ENCODE results near the gene CAMK4.
"Not testable (repeated sequence)": the region's sequence is repeated elsewhere in the genome, so short reads cannot be mapped to it uniquely, and the experiment has no call there.

The CAMK4 gene

GRCh38 chr5:111229871-111230810, 6.0 kb downstream of the CAMK4 start:
- no peak for DNase-seq

DNA sequence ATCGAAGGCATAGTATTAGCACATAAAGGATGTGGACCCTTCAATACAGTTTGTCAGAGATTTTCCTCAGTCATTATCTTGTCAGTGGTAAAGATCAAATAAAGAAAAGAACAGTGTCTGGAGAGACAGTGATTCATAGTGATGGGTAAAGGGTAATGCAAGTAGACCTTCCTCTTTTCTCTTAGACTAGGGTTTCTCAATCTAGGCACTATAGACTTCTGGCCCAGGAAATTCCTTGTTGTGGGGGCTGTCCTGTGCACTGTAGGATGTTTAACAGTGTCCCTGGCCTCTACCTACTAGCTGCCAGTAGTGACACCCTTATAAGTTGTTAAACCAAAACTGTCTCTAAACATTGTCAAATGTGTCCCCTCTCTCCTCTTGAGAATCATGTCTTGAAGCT, 6.9 kb downstream of the CAMK4 start:
- no peak for DNase-seq

DNA sequence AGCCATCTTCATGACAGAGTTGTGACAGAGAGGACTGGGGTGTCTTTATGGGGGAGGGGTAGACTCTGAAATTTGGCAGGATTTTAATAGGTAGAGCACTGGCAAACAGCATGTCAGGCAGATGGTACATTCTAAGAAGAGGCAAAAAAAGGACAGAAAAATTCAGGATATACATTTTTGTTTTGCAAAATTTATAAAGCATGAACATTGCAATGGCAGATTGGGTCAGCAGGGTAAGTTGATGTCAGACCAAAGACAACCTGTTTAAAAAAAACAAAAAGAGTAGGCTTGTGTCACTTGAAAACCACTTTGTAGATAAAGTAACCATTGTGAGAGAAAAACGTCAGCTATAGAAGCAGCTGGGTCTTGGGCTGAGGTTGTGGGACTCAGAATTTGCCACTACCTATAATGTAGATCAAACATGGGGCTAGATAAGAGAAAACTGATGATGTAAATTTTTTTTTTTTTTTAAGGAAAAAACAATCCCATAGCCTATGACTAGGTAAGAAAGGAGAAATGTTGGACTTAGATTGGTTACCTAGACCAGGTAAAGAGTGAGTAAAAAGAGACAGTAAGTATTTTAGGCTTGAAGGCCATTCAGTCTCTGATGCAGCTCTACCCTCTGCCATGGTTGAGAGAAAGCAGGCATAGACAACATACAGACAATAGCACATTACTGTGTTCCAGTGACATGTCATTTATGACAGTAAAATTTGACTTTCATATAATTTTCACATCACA, 8.3 kb downstream of the CAMK4 start:
- DNase-seq: no peak

DNA sequence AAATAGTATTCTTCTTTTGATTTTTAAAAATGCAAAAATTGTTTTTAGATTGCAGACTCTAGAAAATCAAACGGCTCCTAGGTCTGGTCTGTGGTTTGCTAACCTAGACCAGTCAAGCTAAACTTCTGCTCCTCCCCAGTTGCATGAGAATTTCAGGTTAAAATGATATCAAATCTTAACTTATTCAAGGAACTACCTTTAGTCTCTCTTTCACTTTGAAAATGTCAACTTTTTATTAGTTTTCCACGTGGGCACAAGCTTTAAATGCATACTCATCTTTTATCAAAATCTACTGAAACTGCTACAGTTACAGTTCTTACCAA, 8.8 kb downstream of the CAMK4 start:
- DNase-seq: no peak

DNA sequence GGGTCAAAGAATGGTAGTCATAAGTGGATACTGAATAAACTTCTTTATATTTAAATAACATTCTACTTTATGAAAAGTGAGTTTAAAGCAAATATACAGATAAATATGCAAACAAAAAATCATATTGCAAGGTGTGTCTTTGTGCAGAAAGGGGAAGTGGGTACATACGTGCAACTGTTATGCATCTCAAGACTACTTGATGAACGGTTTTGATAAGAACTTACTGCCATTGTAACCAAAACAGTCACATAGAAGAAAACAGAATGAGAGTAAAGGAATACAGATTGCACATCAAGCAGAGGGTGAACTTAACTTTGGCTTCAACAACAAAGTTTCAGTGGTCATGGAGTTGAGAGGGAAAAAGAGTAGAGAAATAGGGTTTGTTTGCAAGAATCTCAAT, 9.9 kb downstream of the CAMK4 start:
- DNase-seq: no peak

GRCh38 chr5:111235635-111236034, 11.5 kb downstream of the CAMK4 start:
- no peak for DNase-seq

GRCh38 chr5:111236348-111236747, 12.2 kb downstream of the CAMK4 start:
- no peak for DNase-seq

- DNase-seq: no peak
Measured at GRCh38 chr5:111236995-111237394, 12.8 kb downstream of the CAMK4 start.

GRCh38 chr5:111237470-111237869, 13.3 kb downstream of the CAMK4 start:
- no peak for DNase-seq

DNA sequence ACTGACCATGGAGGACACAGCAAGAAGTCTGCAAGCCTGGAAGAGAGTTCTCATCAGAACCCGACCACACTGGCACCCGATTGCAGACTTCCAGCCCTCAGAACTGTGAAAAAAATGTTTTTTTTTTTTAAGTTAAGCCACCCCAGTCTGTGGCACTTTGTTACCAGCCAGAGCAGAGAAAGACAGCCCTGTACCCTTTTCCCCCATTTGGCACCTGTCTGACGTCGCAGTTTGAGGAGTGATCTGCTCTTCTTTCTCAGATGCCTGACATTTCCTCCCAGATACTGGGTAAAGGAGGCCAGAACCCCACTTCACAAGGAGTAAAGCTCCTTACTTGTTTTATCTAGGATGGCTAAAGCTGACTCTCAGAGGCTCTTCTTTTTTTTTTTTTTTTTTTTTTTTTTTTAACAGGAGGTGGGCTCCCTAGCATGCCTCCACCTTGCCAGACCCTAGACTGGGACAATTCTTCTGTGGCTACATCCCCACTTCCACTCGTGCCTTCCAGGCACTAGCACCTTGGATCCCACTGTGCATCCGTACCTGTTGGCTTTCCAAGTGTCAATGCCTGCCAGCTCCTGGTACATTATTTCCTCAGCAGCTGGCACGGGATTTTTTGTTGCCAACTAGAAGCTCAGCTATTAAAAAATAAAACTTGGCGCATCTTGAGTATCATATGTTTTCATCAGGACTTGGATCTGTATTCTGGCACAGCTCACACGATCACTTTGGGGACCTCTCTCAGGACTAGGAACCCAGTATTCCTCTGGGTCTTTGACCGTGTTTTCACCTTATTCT, 14.4 kb downstream of the CAMK4 start:
- DNase-seq: no peak

GRCh38 chr5:111241696-111242095, 17.5 kb downstream of the CAMK4 start:
- no peak for DNase-seq

GRCh38 chr5:111242606-111243005, 18.4 kb downstream of the CAMK4 start:
- DNase-seq: no peak

- DNase-seq: no peak
Measured at GRCh38 chr5:111243318-111243717, 19.1 kb downstream of the CAMK4 start.

DNA sequence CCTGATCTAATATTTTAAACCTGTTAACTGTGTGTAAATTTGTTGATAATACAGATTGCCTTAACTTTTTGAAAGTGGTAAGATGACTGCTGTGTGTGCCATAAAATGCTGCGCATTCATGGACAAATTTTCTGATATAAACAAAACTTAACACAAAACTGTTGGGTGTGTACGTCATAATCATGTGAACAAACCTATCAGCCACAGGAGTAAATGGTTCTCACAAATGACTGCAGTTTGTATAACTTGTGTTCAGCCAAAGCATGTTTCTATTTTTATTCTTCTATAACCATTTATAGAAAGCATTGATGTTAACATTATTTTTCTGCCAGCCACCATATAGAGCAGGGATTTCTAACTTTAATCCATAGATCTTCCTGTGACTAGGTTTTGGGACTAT, 21.5 kb downstream of the CAMK4 start:
- DNase-seq: no peak

- no peak for DNase-seq
Measured at GRCh38 chr5:111246459-111246858, 22.3 kb downstream of the CAMK4 start.

DNA sequence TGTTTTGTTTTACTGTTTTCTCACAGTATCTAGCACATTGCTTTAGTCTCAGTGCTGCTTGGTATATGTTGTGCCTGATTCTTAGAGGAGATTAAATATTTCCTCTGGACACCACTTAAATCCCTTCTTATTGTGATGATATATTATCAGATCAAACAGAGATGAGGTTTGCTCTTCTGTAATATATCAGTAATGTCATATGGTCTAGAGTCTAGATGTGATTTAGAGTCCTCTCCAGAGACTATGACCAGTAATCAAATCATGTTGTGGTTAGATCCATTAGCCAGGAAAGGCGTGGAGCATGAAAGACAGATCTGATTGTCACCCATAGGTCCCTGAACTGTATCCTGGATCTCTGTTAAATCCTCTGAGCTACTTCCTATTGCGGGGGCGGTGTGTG, 24.4 kb downstream of the CAMK4 start:
- no peak for DNase-seq

GRCh38 chr5:111251921-111252320, 27.7 kb downstream of the CAMK4 start:
- DNase-seq: no peak

DNA sequence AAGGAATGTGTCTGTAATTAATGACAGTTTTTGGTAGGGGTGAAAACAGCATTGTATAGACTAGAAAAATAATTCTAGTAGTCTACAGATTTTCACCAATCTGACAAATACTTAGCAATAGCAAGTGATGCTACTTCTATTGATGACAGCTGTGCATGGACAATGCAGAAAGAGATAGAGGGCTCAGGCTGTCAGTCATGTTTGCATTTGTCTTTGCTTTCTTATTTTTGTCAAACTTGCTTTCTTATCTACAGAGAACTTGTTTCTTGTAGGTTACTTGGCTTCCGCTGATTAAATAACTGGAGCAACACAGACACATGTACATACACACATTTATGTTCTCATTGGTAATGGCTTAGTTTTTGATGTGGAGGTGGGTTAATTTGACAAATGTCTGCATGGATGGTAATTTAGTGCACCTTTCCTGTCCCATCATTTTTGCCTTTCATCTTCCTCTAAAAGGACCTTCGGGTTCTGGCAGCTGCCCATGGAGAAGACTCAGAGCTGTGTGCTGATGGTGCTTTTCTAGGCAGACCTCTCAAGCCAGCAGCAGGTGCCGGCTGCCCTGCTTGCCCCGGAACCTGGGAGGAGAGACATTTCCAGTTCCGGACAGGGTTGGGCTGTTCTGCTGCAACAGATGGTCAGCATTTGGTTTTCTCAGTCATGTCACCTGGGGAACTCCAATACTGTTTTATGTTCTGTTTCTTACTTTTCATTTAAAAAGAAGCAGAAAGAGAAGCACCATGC, 28.8 kb downstream of the CAMK4 start:
- DNase-seq: no peak

GRCh38 chr5:111254613-111255012, 30.4 kb downstream of the CAMK4 start:
- DNase-seq: no peak

DNA sequence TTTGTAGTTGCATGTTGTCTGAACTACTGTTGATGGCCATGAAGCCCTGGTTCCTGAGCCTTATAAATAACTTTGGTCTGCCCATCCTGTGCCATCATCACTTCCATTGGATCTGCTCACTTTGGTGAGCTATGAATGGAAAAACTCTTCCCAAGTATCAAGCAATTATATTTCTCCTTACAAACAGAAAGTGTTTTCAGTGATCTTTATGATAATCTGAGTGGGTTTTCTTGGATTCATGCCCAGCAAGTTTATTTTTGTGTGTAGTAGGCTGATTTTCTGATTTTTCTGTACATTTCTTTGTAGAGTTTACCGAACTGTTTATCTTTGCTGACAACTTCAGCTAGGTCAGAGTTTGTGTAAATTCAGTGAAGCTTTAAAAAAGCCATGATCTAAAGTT, 31.0 kb downstream of the CAMK4 start:
- no peak for DNase-seq

DNA sequence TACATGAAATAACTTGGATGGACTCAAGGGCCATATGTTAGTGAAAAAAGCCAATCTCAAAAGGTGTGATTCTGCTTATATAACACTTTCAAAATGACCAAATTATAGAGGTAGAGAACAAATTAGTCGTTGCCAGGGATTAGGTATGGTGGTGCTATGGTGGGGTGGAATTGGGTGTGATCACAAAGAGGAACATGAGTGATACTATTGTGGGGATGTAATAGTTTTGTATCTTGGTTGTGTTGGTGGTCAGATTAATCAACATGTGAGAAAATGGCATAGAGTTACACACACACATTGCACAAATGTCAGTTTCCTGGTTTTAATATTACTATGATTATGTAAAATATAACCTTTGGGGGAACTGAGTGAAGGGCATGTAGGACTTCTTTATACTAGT, 31.9 kb downstream of the CAMK4 start:
- no peak for DNase-seq

DNA sequence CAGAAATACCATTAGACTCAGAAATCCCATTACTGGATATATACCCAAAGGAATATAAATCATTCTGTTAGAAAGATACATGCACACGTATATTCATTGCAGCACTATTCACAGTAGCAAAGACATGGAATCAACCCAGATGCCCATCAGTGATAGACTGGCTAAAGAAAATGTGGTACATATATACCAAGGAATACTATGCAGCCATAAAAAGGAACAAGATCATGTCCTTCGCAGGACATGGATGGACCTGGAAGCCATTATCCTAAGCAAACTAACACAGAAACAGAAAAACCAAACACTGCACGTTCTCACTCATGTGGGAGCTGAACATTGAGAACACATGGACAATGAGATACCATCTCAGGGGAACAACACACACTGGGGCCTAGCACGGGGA, 33.4 kb downstream of the CAMK4 start:
- not testable (repeated sequence) for DNase-seq

DNA sequence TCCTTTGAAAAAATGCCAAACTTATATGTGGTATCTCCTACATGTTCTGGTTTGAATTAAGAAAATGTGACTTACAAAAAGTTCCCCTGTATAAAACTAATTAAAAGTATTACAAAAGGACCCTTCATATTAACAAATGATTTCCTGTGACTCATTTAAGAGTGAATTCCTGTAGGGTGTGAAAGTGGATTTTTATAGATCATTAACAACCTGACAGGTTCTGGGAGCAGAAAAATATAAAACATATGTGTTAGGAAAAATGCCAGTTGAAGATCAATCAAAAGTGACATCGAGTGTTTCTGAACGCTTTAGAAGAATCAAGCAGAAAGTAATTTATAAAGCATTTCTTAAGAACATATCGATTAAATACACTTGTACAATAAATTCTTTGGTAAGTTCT, 35.5 kb downstream of the CAMK4 start:
- DNase-seq: no peak

Measured in midbrain (tissue), 1 donor.